HepG2 (cell line): ENCODE measurements around the gene POLR3GL. TPM values are rescaled to one million over a fixed set of nuclear protein-coding genes. Genes with fewer than 3 reads are reported as not detected.

Source experiments
- ATF1 ChIP-seq: IDR thresholded peaks from 2 replicates; pipeline ENCODE4 v1.6.1; 2016; ENCODE audit warnings: mild to moderate bottlenecking, control low read depth
- CBX5 ChIP-seq: sonication (generic); formaldehyde crosslinking; IDR thresholded peaks from 2 replicates; pipeline ENCODE4 v1.4.0; 2020; ENCODE audit warnings: missing genetic modification reagents, borderline replicate concordance
- HOXA3 ChIP-seq: sonication (generic); formaldehyde crosslinking; IDR thresholded peaks from 2 replicates; pipeline ENCODE4 v1.5.0; 2020; ENCODE audit warnings: missing genetic modification reagents
- HOXA5 ChIP-seq: sonication (generic); formaldehyde crosslinking; IDR thresholded peaks from 2 replicates; pipeline ENCODE4 v1.4.0; 2020; ENCODE audit warnings: missing genetic modification reagents
- MIER3 ChIP-seq: IDR thresholded peaks from 2 replicates; pipeline ENCODE4 v1.6.1; 2016; ENCODE audit warnings: missing compliant biosample characterization, borderline replicate concordance
- MIXL1 ChIP-seq: IDR thresholded peaks from 2 replicates; pipeline ENCODE4 v1.6.1; 2016
- NAIF1 ChIP-seq: sonication (generic); formaldehyde crosslinking; IDR thresholded peaks from 2 replicates; pipeline ENCODE4 v1.5.0; 2020; ENCODE audit warnings: mild to moderate bottlenecking, missing genetic modification reagents, borderline replicate concordance
- PHF21A ChIP-seq: sonication (generic); formaldehyde crosslinking; IDR thresholded peaks from 2 replicates; pipeline ENCODE4 v1.5.0; 2020; ENCODE audit warnings: mild to moderate bottlenecking, missing genetic modification reagents
- POLR2G ChIP-seq: fragments of 200-400 bp; formaldehyde crosslinking; IDR thresholded peaks from 2 replicates; pipeline ENCODE4 v1.6.1; 2018; ENCODE audit warnings: mild to moderate bottlenecking, low read depth, low read length, moderate library complexity
- ZNF160 ChIP-seq: sonication (generic); formaldehyde crosslinking; IDR thresholded peaks from 2 replicates; pipeline ENCODE4 v1.8.0; 2022; ENCODE audit warnings: mild to moderate bottlenecking, inconsistent platforms, missing genetic modification reagents
- ZNF441 ChIP-seq: sonication (generic); formaldehyde crosslinking; IDR thresholded peaks from 2 replicates; pipeline ENCODE4 v1.7.0; 2021; ENCODE audit warnings: missing genetic modification reagents, borderline replicate concordance
- ZNF670 ChIP-seq: sonication (generic); formaldehyde crosslinking; IDR thresholded peaks from 2 replicates; pipeline ENCODE4 v1.8.0; 2022; ENCODE audit warnings: mild to moderate bottlenecking, missing genetic modification reagents, borderline replicate concordance
- ZNF703 ChIP-seq: sonication (generic); formaldehyde crosslinking; IDR thresholded peaks from 2 replicates; pipeline ENCODE4 v1.5.1; 2020; ENCODE audit warnings: missing genetic modification reagents, mild to moderate bottlenecking, moderate library complexity, borderline replicate concordance
- ZNF780A ChIP-seq: sonication (generic); formaldehyde crosslinking; IDR thresholded peaks from 2 replicates; pipeline ENCODE4 v1.8.0; 2022; ENCODE audit warnings: mild to moderate bottlenecking, missing genetic modification reagents, moderate library complexity
- polyA plus RNA-seq, 8 experiments: library from polyadenylated mRNA; depleted of rRNA in 3 of 8; stranded (reverse) in 7 of 8; unstranded in 1 of 8; fragments of >200 nt; fragmentation: Illumina TruSeq in 4 of 8; extraction: Trizol in 4 of 8; gene quantifications; 2 replicates each; pipeline versions ENCODE4 v1.2.1 to v1.2.3, GENCODE V29; 2011 to 2016; ENCODE audit warnings: low read depth in 4 of 8, missing spikeins in 1 of 8, mixed read lengths in 1 of 8; ENCODE audit not compliant: insufficient read depth in 1 of 8
- total RNA-seq, 5 experiments: library from RNA; depleted of rRNA; stranded (reverse); fragments of >200 nt; fragmentation: Illumina TruSeq; extraction: Trizol; gene quantifications; 2 replicates each; pipeline ENCODE4 v1.2.3, GENCODE V29; 2016; ENCODE audit warnings: low read depth in 1 of 5
- TF ChIP-seq, protein P1 (sequence below): sonication (generic); formaldehyde crosslinking; IDR thresholded peaks from 2 replicates; pipeline ENCODE4 v1.8.0; 2022; ENCODE audit warnings: mild to moderate bottlenecking, missing genetic modification reagents, borderline replicate concordance
- TF ChIP-seq, protein P2 (sequence below): sonication (generic); formaldehyde crosslinking; IDR thresholded peaks from 2 replicates; pipeline ENCODE4 v1.4.0; 2020; ENCODE audit warnings: mild to moderate bottlenecking, missing genetic modification reagents
- TF ChIP-seq, protein P3 (sequence below): sonication (generic); formaldehyde crosslinking; IDR thresholded peaks from 2 replicates; pipeline ENCODE4 v1.4.0; 2020; ENCODE audit warnings: missing genetic modification reagents
- TF ChIP-seq, protein P4 (sequence below): sonication (generic); formaldehyde crosslinking; IDR thresholded peaks from 2 replicates; pipeline ENCODE4 v1.8.0; 2022; ENCODE audit warnings: mild to moderate bottlenecking, missing genetic modification reagents

Gene POLR3GL
- total and polyA plus RNA-seq, 2 of the 13 experiments (the other 11 are each of a cell fraction or from before 2014, with no cell fraction given), result 11.5 to 12.4 TPM

DNA sequence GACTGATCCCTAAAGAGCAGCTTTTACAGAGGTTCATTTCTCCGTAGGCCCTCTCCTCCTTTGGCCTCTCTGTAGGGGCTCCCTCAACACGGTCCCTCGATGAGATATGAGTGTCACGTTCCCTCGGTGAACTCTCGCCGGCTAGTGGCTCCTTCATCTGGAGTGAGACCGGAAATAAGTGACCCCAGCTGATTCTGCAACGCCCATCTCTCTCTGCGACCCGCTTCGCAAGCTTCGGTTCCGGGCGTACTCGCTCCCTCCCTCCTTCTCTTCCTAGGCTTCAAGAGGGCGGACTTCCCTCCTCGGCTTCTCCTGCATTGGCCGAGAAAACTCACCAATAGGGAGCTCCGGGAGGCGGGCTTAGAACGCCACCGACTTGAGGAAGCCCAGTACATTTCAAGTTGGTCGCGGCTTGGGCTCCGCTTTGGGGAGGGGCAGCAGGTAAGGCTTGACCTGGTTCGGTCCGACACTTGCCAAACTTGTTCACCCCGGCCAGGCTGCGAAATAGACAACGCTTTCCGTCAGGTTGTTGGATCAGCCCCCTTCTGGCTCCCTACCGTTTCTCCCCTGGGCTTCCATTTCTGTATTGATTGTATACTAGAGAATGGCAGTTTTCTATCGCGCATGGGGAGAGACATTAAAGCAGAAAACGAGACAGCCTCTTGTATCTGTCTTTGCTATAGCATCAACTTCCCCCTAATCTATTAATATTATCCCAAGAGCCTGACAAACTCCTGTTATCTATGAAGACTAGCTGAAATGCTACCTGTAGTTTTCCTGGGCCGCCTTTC is at the start of gene POLR3GL, which contains the start of gene ANKRD34A (continued):
- TF ChIP-seq, protein P1, sequence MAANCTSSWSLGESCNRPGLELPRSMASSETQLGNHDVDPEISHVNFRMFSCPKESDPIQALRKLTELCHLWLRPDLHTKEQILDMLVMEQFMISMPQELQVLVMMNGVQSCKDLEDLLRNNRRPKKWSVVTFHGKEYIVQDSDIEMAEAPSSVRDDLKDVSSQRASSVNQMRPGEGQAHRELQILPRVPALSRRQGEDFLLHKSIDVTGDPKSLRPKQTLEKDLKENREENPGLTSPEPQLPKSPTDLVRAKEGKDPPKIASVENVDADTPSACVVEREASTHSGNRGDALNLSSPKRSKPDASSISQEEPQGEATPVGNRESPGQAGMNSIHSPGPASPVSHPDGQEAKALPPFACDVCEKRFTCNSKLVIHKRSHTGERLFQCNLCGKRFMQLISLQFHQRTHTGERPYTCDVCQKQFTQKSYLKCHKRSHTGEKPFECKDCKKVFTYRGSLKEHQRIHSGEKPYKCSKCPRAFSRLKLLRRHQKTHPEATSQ (CRISPR knock-in tag), result 0 out of 2 replicates have a peak, but pooled peaks have one; percentile 27
- TF ChIP-seq, protein P2, sequence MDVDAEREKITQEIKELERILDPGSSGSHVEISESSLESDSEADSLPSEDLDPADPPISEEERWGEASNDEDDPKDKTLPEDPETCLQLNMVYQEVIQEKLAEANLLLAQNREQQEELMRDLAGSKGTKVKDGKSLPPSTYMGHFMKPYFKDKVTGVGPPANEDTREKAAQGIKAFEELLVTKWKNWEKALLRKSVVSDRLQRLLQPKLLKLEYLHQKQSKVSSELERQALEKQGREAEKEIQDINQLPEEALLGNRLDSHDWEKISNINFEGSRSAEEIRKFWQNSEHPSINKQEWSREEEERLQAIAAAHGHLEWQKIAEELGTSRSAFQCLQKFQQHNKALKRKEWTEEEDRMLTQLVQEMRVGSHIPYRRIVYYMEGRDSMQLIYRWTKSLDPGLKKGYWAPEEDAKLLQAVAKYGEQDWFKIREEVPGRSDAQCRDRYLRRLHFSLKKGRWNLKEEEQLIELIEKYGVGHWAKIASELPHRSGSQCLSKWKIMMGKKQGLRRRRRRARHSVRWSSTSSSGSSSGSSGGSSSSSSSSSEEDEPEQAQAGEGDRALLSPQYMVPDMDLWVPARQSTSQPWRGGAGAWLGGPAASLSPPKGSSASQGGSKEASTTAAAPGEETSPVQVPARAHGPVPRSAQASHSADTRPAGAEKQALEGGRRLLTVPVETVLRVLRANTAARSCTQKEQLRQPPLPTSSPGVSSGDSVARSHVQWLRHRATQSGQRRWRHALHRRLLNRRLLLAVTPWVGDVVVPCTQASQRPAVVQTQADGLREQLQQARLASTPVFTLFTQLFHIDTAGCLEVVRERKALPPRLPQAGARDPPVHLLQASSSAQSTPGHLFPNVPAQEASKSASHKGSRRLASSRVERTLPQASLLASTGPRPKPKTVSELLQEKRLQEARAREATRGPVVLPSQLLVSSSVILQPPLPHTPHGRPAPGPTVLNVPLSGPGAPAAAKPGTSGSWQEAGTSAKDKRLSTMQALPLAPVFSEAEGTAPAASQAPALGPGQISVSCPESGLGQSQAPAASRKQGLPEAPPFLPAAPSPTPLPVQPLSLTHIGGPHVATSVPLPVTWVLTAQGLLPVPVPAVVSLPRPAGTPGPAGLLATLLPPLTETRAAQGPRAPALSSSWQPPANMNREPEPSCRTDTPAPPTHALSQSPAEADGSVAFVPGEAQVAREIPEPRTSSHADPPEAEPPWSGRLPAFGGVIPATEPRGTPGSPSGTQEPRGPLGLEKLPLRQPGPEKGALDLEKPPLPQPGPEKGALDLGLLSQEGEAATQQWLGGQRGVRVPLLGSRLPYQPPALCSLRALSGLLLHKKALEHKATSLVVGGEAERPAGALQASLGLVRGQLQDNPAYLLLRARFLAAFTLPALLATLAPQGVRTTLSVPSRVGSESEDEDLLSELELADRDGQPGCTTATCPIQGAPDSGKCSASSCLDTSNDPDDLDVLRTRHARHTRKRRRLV, result 0 out of 2 replicates have a peak, but pooled peaks have one; percentile 18
- TF ChIP-seq NAIF1 (CRISPR knock-in tag) (no peak), ZNF780A (CRISPR knock-in tag) (no peak), HOXA5 (CRISPR knock-in tag) (0 out of 2 replicates have a peak, but pooled peaks have one; percentile 41), CBX5 (CRISPR knock-in tag) (peak; percentile 49; the same call in 1 of the 2 replicates), ATF1 (CRISPR knock-in tag) (peak; percentile 52; the same call in 1 of the 2 replicates), MIER3 (CRISPR knock-in tag) (peak; percentile 24; the same call in 1 of the 2 replicates), POLR2G (peak; percentile 88), MIXL1 (CRISPR knock-in tag) (peak; percentile 33; the same call in 1 of the 2 replicates), HOXA3 (peak; percentile 54; the same call in 1 of the 2 replicates), ZNF160 (0 out of 2 replicates have a peak, but pooled peaks have one; percentile 28), PHF21A (CRISPR knock-in tag) (peak; percentile 49; the same call in 1 of the 2 replicates), ZNF703 (no peak), ZNF670 (CRISPR knock-in tag) (no peak), ZNF441 (CRISPR knock-in tag) (peak; percentile 72; the same call in 1 of the 2 replicates)
- TF ChIP-seq, protein P3, sequence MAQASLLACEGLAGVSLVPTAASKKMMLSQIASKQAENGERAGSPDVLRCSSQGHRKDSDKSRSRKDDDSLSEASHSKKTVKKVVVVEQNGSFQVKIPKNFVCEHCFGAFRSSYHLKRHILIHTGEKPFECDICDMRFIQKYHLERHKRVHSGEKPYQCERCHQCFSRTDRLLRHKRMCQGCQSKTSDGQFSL (CRISPR knock-in tag), result no peak
- TF ChIP-seq, protein P4, sequence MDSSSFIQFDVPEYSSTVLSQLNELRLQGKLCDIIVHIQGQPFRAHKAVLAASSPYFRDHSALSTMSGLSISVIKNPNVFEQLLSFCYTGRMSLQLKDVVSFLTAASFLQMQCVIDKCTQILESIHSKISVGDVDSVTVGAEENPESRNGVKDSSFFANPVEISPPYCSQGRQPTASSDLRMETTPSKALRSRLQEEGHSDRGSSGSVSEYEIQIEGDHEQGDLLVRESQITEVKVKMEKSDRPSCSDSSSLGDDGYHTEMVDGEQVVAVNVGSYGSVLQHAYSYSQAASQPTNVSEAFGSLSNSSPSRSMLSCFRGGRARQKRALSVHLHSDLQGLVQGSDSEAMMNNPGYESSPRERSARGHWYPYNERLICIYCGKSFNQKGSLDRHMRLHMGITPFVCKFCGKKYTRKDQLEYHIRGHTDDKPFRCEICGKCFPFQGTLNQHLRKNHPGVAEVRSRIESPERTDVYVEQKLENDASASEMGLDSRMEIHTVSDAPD (CRISPR knock-in tag), result no peak
